ENCODE measurements around the gene RAB3C.

RAB3C gene

DNA sequence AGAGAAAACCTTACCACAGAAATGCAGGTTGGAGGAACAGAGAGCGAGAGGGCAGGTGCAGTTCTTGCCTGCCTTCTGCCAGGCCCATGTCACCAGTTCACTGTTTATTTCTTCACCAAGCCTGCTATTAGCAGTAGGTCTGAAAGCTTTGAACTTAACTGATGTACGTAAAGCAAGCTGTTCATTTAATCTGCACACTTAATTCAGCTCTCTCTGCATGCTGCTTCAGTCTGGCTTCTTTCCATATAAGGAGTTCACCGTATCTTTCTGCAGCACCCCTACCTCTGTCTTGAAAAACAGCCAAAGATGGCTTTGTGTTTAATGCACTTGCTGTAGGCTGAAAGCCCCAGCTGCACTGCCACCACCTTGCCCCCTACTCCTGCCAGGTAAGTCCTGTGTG, 205.1 kb downstream of the RAB3C start:
- Histone ChIP-seq H3K9me3 (ENCODE audit: insufficient read depth, low read length) (no peaks in the 10 kb centered on the region), H3K4me1 (ENCODE audit: low read length) (no peaks in the 10 kb centered on the region), H3K4me2 (ENCODE audit: low read length) (no peak overlapping the region), H3K27me3 (ENCODE audit: low read depth, low read length) (no peaks in the 10 kb centered on the region), H4K20me1 (ENCODE audit: insufficient read depth, low read length) (no peaks in the 10 kb centered on the region), H3K4me3 (ENCODE audit: low read length) (no peak overlapping the region), H3K79me2 (ENCODE audit: low read length) (no peaks in the 10 kb centered on the region), H3K36me3 (replicated peaks; ENCODE audit: low read depth, low read length) (no peaks in the 10 kb centered on the region), H3K9ac (ENCODE audit: low read length) (no peak overlapping the region), H2AFZ (ENCODE audit: low read depth, low read length) (no peak overlapping the region), H3K27ac (ENCODE audit: low read length) (no peak overlapping the region)
- TF ChIP-seq, protein P1, sequence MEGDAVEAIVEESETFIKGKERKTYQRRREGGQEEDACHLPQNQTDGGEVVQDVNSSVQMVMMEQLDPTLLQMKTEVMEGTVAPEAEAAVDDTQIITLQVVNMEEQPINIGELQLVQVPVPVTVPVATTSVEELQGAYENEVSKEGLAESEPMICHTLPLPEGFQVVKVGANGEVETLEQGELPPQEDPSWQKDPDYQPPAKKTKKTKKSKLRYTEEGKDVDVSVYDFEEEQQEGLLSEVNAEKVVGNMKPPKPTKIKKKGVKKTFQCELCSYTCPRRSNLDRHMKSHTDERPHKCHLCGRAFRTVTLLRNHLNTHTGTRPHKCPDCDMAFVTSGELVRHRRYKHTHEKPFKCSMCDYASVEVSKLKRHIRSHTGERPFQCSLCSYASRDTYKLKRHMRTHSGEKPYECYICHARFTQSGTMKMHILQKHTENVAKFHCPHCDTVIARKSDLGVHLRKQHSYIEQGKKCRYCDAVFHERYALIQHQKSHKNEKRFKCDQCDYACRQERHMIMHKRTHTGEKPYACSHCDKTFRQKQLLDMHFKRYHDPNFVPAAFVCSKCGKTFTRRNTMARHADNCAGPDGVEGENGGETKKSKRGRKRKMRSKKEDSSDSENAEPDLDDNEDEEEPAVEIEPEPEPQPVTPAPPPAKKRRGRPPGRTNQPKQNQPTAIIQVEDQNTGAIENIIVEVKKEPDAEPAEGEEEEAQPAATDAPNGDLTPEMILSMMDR (IDR thresholded peaks at IDR 0.05; ENCODE audit: low read depth, low read length): no peak
- no peak for TF ChIP-seq EZH2phosphoT487 (IDR thresholded peaks at IDR 0.05; ENCODE audit: low read depth)

DNA sequence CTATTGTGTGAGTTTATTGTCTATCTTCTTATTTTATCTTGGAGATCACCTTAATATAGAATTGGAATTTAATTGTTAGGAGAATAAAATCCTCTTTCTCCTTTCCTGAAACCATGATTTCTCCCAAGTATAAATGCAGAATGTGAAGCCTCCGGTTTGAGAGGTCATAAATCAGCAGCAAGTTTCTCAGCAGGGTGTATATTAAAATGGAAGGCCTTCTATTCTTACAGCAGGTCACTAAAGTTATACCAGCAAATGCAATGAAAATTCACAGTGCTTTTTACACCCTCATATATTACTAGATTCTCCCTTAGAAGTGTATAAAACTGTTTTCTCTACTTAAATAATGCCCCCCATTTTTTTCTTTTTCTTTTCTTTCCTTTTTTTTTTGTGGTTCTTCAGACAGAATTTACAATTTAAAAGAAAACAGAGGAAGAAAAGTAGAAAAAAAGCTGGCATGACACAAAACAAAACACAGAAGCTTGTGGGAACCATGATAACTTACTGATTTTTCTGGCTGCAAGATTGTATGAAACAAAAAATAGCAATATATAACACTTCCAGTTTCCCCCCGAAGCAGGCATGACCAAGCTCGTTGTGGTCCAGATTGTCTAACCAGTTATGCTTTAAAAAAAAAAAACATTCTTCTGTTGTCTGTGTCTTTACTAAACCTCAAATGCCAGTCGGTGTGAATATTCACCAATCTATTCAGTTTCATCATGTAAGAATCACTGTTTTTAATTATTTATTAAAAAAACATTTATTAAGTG, 211.2 kb downstream of the RAB3C start:
- H3K27me3 ChIP-seq (ENCODE audit: low read depth, low read length): no peaks in the 10 kb centered on the region
- no peak overlapping the region for H3K9ac ChIP-seq (ENCODE audit: low read length)
- H3K4me2 ChIP-seq (ENCODE audit: low read length): no peak overlapping the region
- H3K79me2 ChIP-seq (ENCODE audit: low read length): no peaks in the 10 kb centered on the region
- no peak overlapping the region for H3K27ac ChIP-seq (ENCODE audit: low read length)
- no peak overlapping the region for H2AFZ ChIP-seq (ENCODE audit: low read depth, low read length)
- TF ChIP-seq, protein P1 (IDR thresholded peaks at IDR 0.05; ENCODE audit: low read depth, low read length): no peak
- TF ChIP-seq EZH2phosphoT487 (IDR thresholded peaks at IDR 0.05; ENCODE audit: low read depth): no peak
- H4K20me1 ChIP-seq (ENCODE audit: insufficient read depth, low read length): no peaks in the 10 kb centered on the region
- H3K4me1 ChIP-seq (ENCODE audit: low read length): peaks cover 8% of the 10 kb centered on the region
- no peak overlapping the region for H3K4me3 ChIP-seq (ENCODE audit: low read length)
- H3K9me3 ChIP-seq (ENCODE audit: insufficient read depth, low read length): no peaks in the 10 kb centered on the region
- no peaks in the 10 kb centered on the region for H3K36me3 ChIP-seq (replicated peaks; ENCODE audit: low read depth, low read length)

DNA sequence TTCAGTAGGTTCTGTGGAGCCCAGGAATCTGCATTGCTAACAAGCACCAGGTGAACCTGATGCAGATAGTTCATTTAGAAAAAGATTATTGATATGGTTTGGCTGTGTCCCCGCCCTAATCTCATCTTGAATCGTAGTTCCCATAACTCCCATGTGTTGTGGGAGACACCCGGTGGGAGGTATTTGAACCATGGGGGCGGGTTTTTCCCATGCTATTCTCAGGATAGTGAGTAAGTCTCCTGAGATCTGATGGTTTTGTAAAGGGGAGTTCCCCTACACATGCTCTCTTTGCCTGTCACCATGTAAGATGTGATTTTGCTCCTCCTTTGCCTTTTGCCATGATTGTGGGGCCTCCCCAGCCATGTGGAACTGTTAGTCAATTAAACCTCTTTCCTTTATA, 212.0 kb downstream of the RAB3C start:
- Histone ChIP-seq H2AFZ (ENCODE audit: low read depth, low read length) (no peak overlapping the region), H3K27ac (ENCODE audit: low read length) (no peak overlapping the region), H4K20me1 (ENCODE audit: insufficient read depth, low read length) (no peaks in the 10 kb centered on the region), H3K9ac (ENCODE audit: low read length) (no peak overlapping the region), H3K4me2 (ENCODE audit: low read length) (no peak overlapping the region), H3K36me3 (replicated peaks; ENCODE audit: low read depth, low read length) (no peaks in the 10 kb centered on the region), H3K27me3 (ENCODE audit: low read depth, low read length) (no peaks in the 10 kb centered on the region), H3K4me1 (ENCODE audit: low read length) (peaks cover 8% of the 10 kb centered on the region), H3K79me2 (ENCODE audit: low read length) (no peaks in the 10 kb centered on the region), H3K9me3 (ENCODE audit: insufficient read depth, low read length) (no peaks in the 10 kb centered on the region), H3K4me3 (ENCODE audit: low read length) (no peak overlapping the region)
- TF ChIP-seq, protein P1 (IDR thresholded peaks at IDR 0.05; ENCODE audit: low read depth, low read length): no peak
- no peak for TF ChIP-seq EZH2phosphoT487 (IDR thresholded peaks at IDR 0.05; ENCODE audit: low read depth)

DNA sequence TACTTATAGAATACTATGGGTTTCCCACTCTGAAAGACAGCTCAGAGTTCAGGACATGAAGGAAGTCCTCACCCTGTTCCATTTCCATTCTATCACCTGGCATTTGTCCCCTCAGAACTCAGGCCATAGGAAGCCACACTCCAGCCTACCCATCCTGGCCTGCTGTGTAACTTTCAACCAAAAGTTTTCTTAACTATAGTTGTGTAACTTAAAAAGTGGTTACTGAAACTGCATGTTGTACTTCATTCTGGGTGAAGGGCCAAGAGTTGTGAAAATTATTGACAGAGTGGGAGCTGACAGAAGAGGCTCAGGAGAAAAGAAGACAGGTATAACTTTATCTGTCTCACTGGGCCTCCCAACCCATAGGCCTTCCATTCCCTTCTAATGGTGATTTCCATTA, 212.5 kb downstream of the RAB3C start:
- no peak for TF ChIP-seq EZH2phosphoT487 (IDR thresholded peaks at IDR 0.05; ENCODE audit: low read depth)
- TF ChIP-seq, protein P1 (IDR thresholded peaks at IDR 0.05; ENCODE audit: low read depth, low read length): no peak
- Histone ChIP-seq H4K20me1 (ENCODE audit: insufficient read depth, low read length) (no peaks in the 10 kb centered on the region), H3K36me3 (replicated peaks; ENCODE audit: low read depth, low read length) (no peaks in the 10 kb centered on the region)

More for the DNA sequence above, 212.5 kb downstream of the RAB3C start:
- Histone ChIP-seq H3K4me3 (ENCODE audit: low read length) (no peak overlapping the region), H3K9me3 (ENCODE audit: insufficient read depth, low read length) (no peaks in the 10 kb centered on the region), H3K4me1 (ENCODE audit: low read length) (peaks cover 8% of the 10 kb centered on the region), H2AFZ (ENCODE audit: low read depth, low read length) (no peak overlapping the region), H3K79me2 (ENCODE audit: low read length) (no peaks in the 10 kb centered on the region), H3K27ac (ENCODE audit: low read length) (no peak overlapping the region), H3K9ac (ENCODE audit: low read length) (no peak overlapping the region), H3K27me3 (ENCODE audit: low read depth, low read length) (no peaks in the 10 kb centered on the region), H3K4me2 (ENCODE audit: low read length) (no peak overlapping the region)
